TTC549 (cell line): ENCODE results near the gene FOXC2.
A peak's percentile ranks its signal among the peaks of the same experiment; 100 is the strongest.

Experiments
- FAIRE-seq: peaks from 2 replicates; lab custom pipeline; 2012; peaks lifted over from hg19 to GRCh38; lab: Jason Lieb, UNC

FOXC2 gene

DNA sequence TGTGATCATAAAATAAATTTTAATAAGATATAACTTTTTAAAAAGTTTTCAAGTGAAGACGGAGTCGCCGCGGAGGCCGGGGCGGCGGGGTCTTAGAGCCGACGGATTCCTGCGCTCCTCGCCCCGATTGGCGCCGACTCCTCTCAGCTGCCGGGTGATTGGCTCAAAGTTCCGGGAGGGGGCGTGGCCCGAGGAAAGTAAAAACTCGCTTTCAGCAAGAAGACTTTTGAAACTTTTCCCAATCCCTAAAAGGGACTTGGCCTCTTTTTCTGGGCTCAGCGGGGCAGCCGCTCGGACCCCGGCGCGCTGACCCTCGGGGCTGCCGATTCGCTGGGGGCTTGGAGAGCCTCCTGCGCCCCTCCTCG, at the start of gene FOXC2:
Gene FOXC2, plus strand, starts transcription at position 229 of the 365 bp plus-strand sequence. CDS start 507 bp downstream, outside the sequence.
- FAIRE-seq, result peak; percentile 85

DNA sequence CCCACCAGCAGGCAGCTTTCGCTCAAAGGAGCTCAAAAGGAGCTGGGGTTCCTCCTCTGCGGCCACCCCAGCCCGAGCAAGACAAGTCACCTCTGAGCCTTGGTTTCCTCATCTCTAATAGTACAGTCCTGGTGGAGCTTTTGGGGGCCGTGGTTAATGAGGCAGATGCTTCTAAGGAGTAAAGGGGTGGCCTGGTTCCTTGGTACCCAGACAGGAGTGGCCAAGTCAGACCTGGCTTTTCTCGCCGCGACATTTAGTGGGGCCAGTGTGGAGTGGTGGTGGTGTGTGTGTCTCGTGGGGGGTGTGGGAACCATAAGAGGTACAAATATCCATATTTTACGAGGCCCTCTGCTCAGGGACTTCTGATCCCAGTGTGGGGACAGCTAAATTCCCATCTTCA, 49.6 kb upstream of the FOXC2 start:
- no peak for FAIRE-seq

DNA sequence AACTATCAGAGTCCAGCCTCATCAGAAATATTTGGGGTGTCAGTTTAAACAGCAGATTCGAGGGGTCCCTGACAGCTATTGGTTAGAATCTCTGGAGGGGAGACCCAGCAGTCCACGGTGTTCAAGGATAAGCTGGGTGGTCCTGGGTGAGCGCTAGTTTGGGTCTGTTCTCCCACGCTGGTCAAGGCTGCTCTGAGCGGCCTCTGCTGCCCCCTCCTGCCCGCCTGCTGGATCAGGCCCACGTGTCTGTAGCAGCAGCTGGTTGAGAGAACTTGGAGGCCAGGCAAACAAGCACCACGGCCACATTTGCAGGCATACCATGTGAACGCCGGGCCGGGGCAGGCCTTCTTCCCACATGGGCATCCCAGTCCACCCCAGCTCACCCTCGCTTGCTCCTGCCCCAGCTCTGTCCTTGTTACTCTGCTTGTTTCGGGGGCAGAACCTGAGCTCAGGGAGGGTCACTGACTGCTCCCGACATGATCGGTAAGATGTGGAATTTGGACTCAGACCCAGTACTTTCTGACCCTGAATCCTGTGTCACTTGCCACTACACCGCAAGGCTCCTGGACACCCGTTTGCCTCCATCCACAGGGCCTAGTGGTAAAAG, 48.9 kb upstream of the FOXC2 start:
- FAIRE-seq, result peak; percentile 22

DNA sequence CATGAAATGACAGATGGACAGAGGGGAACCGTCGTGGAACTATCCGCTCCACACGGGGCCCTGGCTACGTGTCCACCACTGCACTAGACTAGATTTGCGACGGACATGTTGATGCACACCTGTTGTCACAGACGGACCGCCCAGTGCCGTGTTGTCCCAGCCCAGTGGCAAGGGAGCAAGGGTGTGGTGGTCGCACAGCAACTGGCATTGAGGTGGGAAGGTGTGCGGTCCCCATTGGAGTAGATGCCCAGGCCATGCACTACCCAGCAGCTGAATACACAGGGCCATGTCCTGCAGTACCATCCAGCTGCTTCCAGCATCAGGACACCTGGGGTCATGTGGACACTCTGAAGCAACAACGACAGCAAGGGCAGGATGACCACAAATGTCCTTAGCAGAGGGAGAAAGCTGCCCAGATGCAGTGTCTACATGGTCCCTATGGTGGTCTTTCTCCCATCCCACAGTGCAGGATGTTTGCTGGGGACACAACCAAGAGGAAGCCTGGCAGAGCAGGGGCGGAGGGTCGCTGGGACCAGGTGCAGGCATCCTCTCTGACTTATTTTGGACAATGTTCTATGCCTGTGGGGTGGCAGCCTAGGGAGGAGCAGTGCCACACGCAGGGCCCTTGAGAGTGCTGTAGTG, 47.5 kb upstream of the FOXC2 start:
- FAIRE-seq, result no peak

DNA sequence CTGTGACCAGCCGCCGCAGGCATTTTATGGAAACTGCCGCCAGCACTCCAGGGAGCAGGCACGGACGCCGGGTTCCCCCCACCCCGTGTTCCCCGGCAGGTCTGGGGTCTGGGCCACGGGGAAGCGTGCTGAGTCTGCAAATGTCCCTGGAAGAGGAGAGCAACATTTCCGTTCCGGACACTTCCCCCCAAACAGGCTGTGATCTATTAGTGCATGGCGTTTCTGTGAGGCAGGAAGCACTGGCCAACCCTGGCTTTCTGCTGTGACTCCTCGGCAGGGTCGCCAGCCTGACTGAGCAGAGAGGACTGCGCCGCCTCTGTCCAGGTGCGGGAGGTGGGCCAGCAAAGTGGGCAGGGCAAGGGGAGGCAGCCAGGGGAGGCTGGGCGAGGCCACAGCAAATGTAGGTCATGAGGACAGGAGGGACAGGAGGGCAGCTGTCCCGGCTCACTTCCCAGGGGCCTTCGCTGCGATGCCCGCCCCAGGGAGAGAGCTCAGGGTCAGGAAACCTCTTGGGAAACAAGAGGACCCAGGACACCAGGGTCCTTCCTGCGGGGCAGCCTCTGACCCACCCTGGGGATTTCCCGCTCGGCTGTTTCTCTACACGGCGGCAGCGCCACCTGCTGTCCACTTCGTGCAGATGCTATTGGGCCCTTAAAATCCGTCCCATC, 46.8 kb upstream of the FOXC2 start:
- FAIRE-seq, result no peak

DNA sequence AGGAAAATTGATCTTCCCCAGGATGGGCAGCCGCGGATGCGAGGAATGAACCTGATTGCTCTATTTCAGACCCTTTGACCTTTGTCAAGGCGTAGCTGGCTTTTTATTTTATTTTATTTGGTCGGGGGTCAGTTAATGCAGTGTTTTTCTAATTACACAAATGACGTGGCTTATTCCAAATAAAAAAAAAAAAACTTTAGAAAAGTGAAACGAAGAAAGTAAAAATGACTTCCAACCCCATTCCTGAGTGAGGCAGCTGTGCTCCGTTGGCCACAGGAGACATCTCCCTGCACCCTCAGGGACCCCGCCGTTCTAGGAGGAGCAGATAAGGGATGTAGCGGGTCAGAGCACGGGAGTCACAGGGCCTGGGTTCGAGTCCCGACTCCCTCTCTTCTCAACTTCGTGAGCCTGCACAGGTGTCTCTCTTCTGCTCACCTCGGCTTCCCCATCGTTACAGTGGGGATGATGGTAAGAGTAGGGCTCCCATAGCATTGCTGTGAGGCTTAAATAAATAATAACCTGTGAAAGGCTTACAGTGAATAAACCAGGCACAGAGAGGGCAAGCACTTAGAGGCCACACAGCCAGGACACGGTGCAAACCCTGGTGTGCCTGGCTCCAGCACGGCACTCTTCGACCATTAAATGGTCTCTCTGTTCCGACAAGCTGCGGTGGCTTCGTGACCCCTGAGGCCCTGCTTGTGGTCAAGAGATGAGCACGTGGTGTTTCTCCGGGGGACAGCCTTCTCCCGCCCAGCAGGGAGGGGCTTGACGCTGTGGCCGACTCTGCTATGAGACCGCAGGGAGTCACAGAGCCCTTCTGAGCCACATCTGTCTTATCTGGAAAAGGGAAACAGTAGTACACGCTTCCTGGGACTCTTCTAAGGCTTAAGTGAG, 46.1 kb upstream of the FOXC2 start:
- FAIRE-seq, result no peak

DNA sequence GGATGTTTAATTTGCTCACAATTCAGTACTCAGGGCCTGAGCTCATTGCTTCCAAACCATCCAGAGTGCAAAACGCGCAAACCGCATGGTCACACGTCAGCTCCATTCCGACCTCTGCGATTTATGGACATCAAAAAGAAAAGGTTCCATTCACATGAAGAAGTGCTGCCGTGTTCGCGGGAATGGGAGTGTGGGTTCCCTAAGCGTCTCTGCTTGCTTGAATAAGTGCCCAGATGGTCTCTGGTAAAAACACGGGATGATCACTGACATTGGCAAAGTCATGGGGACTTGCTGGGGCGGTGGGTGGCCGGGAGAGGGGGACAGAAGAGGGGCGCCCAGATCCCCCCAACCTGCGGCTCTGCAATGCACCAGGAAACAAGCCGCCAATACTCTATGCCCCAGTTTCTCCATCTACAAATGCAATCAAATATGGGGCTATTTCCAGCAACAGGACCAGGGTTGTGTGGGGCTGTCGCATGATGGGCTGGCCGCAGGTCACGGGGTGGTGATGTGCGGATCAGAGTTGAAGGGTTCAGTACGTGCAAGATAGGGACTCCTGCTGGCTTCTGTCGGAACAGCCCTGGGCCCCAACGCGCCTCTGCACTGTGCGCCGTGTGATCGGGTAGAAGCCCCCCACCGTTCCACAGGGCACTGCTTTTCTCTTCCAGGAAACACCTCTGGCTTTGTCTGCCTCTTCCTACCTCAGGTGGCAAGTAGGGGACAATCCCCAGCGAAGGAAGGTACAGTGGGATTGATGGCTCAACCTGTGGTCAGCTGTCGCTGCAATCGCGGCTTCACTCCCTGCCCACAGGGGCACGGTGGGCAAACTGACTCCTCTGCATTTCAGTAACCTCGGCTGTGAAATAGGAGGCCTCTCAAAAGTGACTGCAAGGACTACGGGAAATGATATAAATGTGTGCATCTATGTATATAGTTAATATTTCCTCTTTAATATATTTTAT, 45.1 kb upstream of the FOXC2 start:
- FAIRE-seq, result no peak

DNA sequence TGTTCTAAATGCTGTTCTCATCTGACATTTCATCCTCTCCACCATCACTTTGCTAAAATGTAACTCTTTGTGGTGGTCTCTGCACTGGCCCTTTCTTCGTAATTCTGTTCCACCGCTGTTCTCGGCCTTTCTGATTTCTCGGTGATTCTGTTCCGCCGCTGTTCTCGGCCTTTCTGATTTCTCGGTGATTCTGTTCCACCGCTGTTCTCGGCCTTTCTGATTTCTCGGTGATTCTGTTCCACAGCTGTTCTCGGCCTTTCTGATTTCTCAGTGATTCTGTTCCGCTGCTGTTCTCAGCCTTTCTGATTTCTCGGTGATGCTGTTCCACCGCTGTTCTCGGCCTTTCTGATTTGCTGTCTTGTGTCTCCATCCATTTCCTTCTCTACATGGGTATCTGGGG, 44.0 kb upstream of the FOXC2 start:
- FAIRE-seq, result no peak

DNA sequence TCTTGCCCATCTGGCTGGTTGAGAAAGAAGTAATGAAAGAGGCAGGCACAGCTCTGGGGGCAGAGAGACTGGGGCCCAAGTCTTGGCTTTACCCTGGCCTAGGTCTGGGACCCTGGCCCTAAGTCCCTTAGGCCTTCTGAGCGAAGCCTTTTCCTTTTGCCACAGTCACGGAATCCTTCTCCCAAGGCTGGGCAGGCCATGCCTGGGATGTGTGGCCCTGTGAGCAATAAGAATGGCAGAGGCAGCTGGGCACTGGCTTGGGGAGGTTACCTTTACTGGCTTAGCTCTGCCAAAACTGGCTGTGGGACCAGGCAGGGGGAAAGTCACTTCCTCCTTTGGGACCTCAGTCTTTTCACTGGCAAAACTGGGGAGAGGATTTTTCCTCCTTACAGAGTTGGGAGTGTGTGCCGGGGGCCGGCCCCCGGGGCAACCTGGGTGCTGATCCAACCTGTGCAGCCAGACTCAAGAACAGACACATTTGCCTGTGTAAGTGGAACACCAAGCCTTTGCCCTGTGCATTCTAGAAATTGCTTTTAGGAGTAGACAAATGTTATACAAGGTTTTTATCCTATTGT, 43.4 kb upstream of the FOXC2 start:
- no peak for FAIRE-seq

DNA sequence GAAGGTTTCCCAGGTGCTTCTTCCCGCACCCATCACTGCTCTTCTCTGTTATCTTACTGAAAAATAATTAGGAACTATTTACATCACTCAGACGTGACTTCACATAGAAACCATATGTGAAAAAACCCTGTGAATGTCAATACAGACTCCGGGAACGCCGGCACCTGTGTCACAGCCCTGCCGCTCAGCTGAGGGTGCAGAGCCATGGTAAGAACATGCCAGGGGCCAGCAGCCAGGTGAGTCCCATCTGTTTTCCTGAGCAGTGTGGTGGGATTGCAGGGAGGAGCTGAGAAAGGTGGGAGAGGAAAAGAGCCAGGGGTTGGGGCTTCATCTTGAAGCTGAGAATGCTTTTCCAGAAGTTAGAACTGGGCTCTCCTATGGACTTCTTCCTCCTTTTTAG, 42.6 kb upstream of the FOXC2 start:
- no peak for FAIRE-seq

DNA sequence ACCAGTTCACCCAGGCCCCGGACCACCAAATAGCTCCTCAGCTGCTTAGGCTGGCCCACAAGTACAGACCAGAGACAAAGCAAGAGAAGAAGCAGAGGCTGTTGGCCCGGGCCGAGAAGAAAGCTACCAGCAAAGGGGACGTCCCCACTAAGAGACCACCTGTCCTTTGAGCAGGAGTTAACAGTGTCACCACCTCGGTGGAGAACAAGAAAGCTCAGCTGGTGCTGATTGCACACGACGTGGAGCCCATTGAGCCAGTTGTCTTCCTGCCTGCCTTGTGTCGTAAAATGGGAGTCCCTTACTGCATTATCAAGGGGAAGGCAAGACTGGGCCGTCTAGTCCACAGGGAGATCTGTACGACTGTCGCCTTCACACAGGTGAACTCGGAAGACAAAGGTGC, 40.9 kb upstream of the FOXC2 start:
- FAIRE-seq, result no peak

DNA sequence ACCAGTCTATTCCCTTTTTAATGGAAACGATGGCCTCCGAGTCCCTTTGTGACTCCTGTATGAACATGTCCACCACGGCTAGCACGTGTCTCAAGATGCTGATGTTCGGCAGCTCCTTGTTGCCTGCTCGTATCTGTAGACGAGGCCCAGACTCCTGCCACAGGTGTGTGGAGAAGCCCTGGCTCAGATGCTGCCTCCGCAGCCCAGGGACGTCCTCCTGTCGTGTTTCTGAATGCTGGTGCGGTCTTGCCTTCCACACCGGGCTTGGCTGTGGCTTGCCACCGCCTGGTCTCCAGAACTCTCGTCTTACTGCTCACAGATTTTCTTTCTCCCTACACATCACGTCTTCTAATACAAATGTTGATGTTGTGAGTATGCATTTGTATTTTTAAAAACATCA, 39.3 kb upstream of the FOXC2 start:
- no peak for FAIRE-seq

DNA sequence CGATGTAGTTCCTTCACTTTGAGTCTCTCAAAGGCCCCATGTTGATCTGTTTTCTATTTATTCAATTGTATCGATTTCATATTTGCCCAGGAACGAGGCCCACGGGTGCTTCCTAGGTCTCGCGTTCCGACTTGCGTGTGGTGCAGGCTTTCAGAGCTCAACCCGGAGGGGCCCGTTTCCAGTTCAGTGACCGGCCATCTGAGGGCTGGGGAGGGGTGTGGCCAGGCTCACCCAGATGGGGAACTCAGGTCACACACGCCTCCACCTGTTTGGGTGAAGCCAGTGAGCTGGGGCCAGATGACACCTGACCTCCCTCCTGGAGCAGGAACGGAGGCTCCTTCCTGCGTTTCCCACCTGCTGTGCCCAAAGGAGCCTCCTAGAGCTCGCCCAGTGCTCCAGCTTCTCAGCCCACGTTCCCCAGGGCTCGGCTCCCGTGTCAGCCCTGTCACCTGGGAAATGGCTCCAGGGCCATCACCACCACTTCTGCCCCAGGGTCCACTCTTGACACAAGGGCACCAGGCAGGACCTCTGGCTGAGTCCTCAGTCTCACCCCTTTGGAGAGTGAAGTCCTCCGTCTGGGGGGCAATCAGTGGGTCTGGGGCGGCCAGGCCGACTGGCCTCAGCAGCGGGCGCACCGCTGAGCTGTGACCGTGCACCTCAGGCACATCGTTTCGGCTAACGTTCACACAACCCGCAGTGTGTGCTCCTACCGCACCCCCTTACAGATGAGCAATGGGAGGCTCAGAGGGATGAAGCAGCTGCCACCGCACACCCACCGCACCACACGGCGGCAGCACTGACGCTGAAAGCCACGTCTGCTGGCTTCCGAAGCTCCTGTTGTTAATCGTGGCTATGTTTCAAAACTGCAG, 38.3 kb upstream of the FOXC2 start:
- no peak for FAIRE-seq

DNA sequence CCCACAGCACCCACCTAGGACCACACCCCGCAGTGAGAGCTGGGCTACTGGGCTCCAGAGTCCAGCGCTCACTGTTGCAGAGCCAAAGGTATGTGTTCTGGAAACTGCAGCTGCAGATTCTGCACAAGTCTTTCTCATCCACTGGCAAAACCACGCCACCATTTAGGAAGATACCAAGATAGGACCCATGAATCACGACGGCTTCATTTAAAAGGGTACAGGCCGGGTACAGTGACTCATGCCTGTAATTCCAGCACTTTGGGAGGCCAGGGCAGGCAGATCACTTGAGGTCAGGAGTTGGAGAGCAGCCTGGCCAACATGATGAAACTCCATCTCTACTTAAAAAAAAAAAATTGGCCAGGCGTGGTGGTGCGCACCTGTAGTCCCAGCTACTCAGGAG, 37.5 kb upstream of the FOXC2 start:
- no peak for FAIRE-seq

DNA sequence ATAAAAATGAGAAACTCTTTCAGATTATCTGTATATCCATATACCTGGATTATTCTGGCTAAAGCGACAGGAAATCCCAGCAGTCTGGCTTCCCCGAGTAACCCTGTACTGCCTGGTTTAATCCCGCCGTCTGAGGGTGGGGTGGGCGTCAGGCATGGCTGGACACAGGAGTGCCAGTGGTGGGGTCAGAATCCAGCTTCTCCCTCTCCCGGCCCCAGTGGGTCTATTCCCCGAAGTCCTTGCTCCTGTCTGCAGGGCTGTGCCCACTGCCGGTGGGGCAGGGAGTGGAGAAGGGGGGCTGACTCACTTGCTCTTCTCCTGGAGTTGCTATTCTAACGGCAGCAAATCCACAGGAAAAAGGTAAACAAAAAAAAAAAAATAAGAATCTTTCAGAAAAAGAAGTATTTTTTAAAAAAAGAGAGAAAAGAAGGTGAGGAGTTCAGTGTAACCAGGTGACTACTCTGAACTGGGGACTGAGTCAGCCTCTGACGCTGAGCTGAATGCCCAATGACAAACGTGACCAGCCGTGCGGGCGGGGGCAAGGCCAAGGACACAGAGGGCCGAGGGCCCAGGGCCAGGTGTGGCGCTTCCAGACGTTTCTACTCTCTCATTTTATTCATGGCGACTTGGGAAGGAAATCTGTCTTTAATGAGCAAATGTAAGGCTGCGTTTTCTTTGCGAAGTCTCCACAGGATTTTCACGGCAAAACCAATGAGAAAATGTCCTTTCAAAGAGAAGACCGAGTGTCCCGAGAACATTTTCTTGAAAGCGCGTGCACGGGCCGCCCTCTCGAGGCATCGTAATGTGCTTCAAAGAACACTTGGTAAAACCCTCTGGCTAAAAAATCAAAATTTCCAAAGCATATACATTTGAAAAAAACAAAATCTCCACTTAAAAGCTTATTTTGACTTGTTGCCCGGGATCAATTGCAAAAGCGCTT, 36.1 kb upstream of the FOXC2 start:
- no peak for FAIRE-seq

DNA sequence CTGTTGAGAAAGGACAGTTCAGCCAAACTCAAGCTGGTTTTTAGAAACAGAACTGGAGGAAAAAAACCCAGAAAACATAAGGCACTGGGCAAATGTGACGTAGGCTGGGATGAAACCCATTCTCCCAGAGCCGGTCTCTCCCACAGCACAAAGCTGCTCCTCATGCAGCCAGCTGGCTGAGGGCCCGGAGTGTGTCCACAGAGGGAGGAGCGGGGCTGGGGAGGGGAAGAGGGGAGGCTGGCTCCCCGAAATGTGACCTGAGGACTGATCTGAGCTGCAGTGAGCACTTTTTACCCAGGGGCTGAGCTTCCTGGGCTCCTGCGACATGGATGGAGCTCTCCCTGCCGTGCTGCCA, 35.5 kb upstream of the FOXC2 start:
- FAIRE-seq, result no peak

DNA sequence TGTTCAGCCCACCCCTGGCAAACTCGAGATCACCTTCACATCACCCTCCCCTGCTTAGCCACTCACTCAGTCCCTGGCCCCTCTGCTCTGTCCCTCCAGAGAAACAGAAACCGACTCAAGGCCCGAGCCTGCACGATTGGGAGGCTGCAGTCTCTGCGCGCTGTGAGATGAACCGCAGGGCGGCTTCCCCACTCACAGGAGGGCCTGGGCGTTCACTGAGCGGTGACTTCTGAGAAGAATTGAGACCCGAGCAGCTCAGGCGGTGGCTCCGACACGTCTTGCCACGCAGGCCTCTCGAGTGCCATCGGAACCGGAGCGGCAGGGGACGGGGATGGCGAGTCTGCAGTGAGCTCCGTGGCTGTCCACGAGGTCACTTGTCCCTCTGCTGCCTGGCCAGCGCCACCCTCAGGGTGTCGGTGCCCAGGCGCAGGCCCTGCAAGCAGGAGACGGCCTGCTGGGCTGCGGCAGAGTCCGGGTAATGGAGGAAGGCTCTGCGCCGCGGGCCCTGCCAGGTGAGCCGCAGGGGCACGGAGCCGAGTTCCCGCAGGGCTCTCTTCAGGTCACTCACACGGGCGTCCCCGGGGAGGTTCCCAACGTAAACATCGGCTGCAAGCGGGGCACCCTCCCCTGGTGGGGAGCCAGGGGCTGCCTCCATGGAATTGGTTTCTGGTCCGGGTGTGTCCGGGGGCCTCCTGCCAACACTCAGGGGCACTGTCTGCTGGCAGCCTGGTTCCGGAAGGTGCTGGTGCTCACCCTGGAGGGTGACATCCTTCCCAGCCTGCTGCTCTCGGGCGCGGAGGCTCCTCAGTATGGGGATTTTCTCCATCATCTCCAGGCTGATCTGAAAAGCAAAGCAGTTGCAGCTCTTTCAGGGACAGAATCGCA, 34.7 kb upstream of the FOXC2 start:
- no peak for FAIRE-seq

DNA sequence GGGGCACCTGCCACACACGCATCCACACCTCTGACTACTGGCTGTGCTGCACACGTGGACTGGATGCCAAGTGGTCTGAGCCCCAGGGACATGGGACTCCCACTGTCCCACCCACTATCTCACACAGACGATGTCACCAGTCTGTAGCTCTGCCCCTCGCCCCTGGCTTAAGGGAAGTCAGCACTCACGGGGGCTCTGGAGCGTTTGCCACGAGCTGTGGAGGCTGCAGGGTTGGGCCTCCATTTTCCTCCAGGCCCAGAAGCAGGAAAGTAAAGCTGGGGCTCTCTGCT, 34.2 kb upstream of the FOXC2 start:
- FAIRE-seq, result no peak

DNA sequence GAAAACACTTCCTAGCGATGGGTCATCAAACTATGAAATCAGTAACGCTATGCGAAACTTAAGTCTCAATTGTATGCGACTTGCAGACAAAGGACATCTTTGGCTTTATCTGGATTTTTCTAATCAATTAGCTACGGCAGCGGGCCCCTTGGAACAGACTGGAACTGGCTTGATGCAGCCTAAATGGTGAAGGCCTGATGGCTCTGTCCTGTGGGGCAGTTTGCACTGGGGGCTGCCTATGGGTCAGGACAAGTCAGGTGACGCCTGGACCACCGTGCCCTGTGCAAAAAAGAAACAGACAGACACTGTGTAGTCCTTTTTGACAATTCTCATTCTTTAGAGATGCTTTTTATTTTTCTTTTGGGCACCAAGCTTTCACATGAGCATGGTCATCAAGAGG, 33.6 kb upstream of the FOXC2 start:
- no peak for FAIRE-seq
